Measurements from ENCODE around the gene PPP2R5A.

The PPP2R5A gene

GRCh38 chr1:212292250-212293105 lies 7.3 kb downstream of the PPP2R5A start:
- TF ChIP-seq CTCF (IDR thresholded peaks at IDR 0.05) = no peak

- TF ChIP-seq CTCF (IDR thresholded peaks at IDR 0.05) = peak; percentile 29; the same call in 1 of the 2 replicates
These were observed 8.4 kb downstream of the PPP2R5A start for GRCh38 chr1:212293579-212293978.

- no peak for TF ChIP-seq CTCF (IDR thresholded peaks at IDR 0.05)
These were observed 9.8 kb downstream of the PPP2R5A start for GRCh38 chr1:212294983-212295382.

- TF ChIP-seq CTCF (IDR thresholded peaks at IDR 0.05) = no peak
These were observed 10.4 kb downstream of the PPP2R5A start for GRCh38 chr1:212295579-212295978.

GRCh38 chr1:212297338-212297737 lies 12.1 kb downstream of the PPP2R5A start:
- TF ChIP-seq CTCF (IDR thresholded peaks at IDR 0.05) = no peak

GRCh38 chr1:212301580-212301979 lies 16.4 kb downstream of the PPP2R5A start:
- no peak for TF ChIP-seq CTCF (IDR thresholded peaks at IDR 0.05)

- no peak for TF ChIP-seq CTCF (IDR thresholded peaks at IDR 0.05)
These were observed 17.7 kb downstream of the PPP2R5A start for GRCh38 chr1:212302745-212303383.
